Keratinocyte (primary cell): ENCODE data around the gene CALY.

Experiments
- CTCF ChIP-seq, 3 experiments: IDR thresholded peaks in 1 of 3; conservative IDR thresholded peaks in 1 of 3; optimal IDR thresholded peaks in 1 of 3; 2 replicates in 2 of 3; 3 replicates in 1 of 3; pipeline versions ENCODE3 to v1.5.1; 2011; ENCODE audit warnings: low read length in 3 of 3, mild to moderate bottlenecking in 3 of 3, moderate library complexity in 2 of 3, control low read depth in 1 of 3, inconsistent platforms in 1 of 3; ENCODE audit not compliant: insufficient read depth in 2 of 3; ENCODE audit errors: extremely low read depth in 1 of 3
- EZH2 ChIP-seq: IDR thresholded peaks from one replicate; pipeline ENCODE4 v1.6.1; 2012; ENCODE audit warnings: inconsistent platforms, mild to moderate bottlenecking, low read length, moderate library complexity

- TF ChIP-seq EZH2 (no peak), CTCF (optimal IDR thresholded peaks at IDR 0.05 in 1 of 3, IDR thresholded peaks at IDR 0.05 in 1 of 3, conservative IDR thresholded peaks at IDR 0.05 in 1 of 3; ENCODE audit: extremely low read depth in 1 of 3, insufficient read depth in 2 of 3, low read length in 3 of 3) (no peak)
Measured at GRCh38 chr10:133324857-133325260, 11.8 kb downstream of the CALY start.
